ENCODE results near the gene WIPF1.

Gene WIPF1

GRCh38 chr2:174603280-174603679 lies 5.7 kb upstream of the WIPF1 start:
- peak in 39 of 42 donors; percentile 21 to 88 (median 70) for DNase-seq
- intact Hi-C loops (cut with DNase I), result loop anchor here (10.0 kb wide), 1 partner anchor 82 kb away; no protein-coding TSS in a partner anchor

DNA sequence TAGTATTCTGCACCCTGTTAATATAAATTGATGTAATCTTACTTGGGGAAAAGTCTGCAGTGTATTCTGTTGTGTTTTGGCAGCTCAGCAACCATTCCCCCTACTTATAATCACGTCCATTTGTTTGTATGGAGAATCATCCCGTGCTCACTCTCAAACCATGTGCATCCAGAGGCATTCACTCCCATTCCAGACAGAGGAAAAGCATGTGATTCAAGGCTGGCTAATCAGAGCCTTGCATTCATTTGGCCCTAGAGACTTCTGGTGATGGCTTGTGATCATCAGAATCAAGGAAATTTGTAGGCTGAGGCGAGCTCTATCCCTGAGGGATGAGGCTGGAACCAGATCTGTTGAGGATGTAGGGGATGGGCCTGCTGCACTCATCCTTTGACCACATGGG lies 5.1 kb upstream of the WIPF1 start:
- intact Hi-C loops (cut with DNase I), result loop anchor here (10.0 kb wide), 1 partner anchor 82 kb away; no protein-coding TSS in a partner anchor
- no peak for DNase-seq

GRCh38 chr2:174600349-174600748 lies 2.7 kb upstream of the WIPF1 start:
- intact Hi-C loops (cut with DNase I), result loop anchor here (10.0 kb wide), 1 partner anchor 84 kb away; no protein-coding TSS in a partner anchor

DNA sequence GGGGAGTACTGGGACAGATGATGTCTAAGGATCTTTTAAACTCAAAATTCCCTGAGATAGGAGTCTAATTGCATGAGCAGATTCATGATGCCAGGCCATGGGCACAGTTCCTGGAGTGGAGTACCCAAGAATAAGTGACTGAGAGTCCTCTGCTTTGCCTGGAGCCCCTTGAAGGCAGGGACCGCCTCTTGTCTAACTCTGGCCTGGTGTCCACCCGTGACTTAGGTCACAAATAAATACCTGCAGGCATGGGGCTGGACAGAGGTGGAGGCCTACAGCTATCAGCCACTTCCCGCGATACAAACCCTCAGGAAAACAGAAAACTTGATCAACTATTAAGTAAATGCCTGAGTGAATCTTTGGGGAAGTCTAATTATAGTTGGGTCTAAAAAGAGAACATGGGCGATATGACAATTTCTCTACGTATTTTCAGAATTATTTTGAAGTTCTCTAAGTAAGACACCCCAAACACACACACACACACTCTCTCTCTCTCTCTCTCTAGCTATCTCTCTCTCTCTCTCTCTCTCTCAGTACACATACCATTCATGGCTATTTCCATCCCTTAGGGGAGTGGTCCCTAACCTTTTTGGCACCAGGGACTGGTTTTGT lies 1.8 kb upstream of the WIPF1 start:
- no peak for DNase-seq
- intact Hi-C loops (cut with DNase I), result loop anchor here (10.0 kb wide), 1 partner anchor 115 kb away; the partner anchor contains the start of gene GPR155

More at GRCh38 chr2:174600349-174600748, 2.7 kb upstream of the WIPF1 start:
- peak in 1 of 42 donors; percentile 8 for DNase-seq

DNA sequence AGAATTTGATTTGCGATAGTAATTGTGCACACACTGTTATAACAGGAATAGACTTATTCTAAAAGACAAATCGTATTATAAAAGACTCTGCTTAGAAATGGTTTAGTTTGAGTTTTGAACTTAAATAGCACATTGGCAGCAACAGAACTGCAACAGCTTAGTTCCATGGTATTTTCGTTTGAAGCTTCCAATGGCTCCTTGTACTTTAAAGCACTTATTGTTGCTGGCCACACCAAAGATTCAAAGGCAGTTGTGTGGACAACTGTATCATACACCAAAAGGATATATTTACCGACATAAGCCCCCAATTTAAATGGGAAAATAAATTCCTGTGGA lies 627 bp downstream of the WIPF1 start:
- no peak for DNase-seq
- intact Hi-C loops (cut with DNase I), result loop anchor here (10.0 kb wide), 1 partner anchor 112 kb away; the partner anchor contains the start of gene GPR155

DNA sequence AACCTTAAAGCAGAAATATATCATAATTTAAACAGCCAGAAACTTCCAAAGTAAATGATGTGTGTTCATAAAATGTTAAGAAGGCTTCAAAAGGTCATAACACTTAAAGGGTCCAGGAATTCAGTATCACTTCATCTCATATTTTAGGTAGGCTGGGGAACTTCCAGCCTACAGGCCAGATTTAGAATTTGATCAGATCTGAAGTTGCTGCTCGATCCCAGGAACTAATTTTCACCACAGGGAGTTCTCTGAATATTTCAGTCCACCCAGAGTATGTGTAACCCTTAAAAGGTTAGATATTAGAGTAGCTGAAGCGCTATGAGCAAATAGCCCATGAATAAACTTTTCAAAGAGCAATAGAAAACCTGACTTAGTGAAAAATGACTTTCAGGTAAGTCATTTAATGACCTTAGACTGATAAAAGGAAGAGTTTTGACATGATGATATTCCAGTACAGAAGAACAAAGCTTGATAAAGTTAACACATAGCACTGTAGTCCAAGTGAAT lies 1.7 kb downstream of the WIPF1 start:
- intact Hi-C loops (cut with DNase I), result loop anchor here (10.0 kb wide), 1 partner anchor 111 kb away; the partner anchor contains the start of gene GPR155
- DNase-seq, result no peak

- DNase-seq, result no peak
- intact Hi-C loops (cut with DNase I), result loop anchor here (10.0 kb wide), 1 partner anchor 110 kb away; the partner anchor contains the start of gene GPR155
These were observed 2.3 kb downstream of the WIPF1 start for GRCh38 chr2:174595116-174595809.

DNA sequence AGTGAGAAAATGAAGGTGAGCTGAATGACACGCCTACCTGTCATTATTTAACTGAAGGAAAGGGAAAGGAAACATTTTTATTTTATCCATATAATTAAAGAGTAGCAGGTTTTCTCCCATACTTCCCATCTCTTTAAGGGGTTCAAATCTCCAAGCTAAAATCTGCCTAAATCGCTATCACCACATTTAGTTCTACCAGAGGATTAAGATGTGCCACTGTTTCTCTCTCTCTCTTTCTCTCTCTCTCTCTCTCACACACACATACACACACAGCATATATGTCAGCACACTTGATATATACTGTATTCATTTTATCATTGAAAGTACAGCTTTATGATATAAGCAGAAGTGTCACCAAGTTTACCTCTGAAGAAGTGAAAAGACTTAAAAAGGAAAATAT lies 3.1 kb downstream of the WIPF1 start:
- intact Hi-C loops (cut with DNase I), result loop anchor here (10.0 kb wide), 1 partner anchor 110 kb away; the partner anchor contains the start of gene GPR155
- DNase-seq, result no peak

DNA sequence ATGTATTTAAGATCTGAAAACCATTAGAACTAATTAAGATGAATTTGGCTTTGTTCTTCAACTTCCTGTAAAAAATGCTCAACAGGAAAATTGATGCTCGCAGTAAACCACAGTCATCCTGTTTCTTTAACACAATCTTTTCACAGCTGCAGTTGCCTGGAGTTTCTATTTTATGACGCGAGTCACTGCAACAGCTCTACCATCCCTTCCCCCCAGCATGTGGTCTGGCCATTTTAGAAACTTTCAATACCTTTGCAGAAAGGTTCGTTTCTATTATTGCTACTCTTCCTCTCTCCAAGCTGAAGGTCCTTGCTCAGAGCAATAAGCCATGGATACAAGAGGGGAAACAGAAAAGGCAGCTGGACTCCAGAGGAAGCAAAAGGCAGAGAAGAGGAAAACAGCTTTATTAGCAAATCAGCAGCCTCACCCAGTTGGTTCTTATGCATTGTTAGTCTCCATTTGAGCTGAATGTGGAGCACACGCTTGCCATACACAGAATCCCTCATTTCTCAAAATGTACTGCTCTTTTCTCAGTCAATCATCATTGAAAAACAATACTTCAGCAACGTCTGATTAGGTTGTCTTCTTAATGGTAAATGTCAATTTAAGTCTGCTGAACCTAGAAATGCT lies 3.9 kb downstream of the WIPF1 start:
- peak in 8 of 42 donors; percentile 24 to 54 (median 41) for DNase-seq
- intact Hi-C loops (cut with DNase I), result loop anchor here (10.0 kb wide), 1 partner anchor 109 kb away; the partner anchor contains the start of gene GPR155

GRCh38 chr2:174593041-174593440 lies 4.6 kb downstream of the WIPF1 start:
- no peak for DNase-seq
- intact Hi-C loops (cut with DNase I), result loop anchor here (10.0 kb wide), 1 partner anchor 108 kb away; the partner anchor contains the start of gene GPR155

DNA sequence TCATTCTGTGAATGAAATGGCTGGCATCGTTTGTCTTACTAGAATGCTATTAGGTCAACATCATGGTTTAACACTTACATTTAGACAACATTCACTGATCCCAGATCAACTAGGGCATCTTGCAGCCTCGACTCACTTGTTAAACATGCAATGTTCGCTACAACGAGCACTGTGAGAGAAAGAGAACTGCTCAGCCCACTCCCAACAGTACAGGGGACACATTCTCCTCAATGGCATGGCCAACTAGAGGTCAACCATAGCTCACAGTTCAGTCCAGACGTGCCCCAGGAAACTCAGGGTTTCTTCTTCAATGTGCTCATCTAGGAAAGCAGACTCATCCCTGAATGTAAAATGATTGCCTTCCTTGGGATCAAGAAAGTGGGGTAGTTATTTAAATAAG lies 5.9 kb downstream of the WIPF1 start:
- intact Hi-C loops (cut with DNase I), result loop anchor here (10.0 kb wide), 1 partner anchor 107 kb away; the partner anchor contains the start of gene GPR155
- DNase-seq, result no peak

DNA sequence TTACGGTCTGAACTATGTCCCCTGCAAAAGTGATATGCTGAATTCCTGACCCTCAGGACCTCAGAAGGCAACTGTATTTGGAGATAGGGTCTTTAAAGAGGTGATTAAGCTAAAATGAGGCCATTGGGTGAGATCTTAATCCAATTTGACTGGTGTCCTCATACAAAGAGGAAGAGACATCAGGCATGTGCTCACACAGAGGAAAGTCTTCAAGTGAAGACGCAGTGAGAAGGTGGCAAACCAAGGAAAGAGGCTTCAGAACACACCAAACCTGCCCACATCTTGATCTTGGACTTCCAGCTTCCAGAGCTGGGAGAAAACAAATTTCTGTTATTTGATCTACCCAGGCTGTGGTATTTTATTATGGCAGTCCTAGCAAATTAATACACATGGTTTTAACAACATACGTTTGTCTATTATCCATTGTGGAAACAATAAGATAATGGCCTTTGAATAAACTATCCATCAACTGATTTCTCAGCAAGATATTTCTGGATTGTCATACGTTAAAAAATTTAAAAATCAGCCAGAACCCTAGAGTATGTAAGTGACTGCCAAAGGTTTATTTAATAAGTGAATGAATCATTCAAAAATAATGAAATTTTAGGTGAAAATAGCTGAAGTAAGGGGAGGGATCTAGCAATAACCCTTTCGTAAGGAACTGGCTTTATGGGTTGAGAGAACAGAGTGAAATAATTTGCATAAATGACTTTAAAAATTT lies 6.5 kb downstream of the WIPF1 start:
- intact Hi-C loops (cut with DNase I), result loop anchor here (10.0 kb wide), 1 partner anchor 106 kb away; the partner anchor contains the start of gene GPR155

DNA sequence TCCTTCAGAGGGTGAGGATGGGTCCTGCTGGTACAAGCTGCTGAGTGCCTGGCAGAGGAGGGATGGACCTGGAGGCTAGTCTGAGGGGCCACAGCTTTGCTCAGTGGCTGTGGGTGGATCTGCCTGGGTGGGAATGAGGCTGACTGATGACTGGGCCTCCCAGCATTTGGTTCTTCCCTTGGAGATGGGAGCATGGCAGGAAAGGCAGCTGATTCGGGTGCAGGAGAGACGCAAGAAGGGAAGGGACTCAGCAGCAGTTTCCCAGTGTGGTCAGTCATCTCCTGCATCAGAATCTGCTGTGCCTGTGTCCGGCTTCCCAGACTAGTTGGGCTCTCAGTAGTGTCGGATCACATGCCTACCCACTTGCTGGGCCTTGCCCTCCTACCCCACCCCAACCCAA lies 7.3 kb downstream of the WIPF1 start:
- no peak for DNase-seq
- intact Hi-C loops (cut with DNase I), result loop anchor here (10.0 kb wide), 1 partner anchor 106 kb away; the partner anchor contains the start of gene GPR155

More for the DNA sequence above, 6.5 kb downstream of the WIPF1 start:
- no peak for DNase-seq

DNA sequence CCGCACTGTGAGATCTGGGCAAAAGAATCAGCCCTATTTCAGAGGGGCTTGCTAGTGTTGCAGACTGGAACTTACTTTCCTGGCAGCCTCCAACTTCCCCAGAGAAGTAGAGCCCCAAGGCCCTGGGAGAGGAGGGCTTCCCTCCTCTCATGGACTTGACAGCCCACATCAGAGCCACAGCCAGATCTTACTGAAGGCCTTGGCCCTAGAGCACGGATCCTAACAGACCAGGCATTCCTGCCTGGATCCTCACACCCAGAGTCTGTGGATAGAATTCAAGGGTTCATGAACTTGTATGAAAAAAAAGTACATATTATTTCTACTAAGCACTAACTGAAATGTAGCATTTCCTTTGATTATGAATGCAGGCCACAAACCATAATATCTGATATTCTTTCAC lies 8.3 kb downstream of the WIPF1 start:
- intact Hi-C loops (cut with DNase I), result no loop called here
- peak in 1 of 42 donors; percentile 34 for DNase-seq

DNA sequence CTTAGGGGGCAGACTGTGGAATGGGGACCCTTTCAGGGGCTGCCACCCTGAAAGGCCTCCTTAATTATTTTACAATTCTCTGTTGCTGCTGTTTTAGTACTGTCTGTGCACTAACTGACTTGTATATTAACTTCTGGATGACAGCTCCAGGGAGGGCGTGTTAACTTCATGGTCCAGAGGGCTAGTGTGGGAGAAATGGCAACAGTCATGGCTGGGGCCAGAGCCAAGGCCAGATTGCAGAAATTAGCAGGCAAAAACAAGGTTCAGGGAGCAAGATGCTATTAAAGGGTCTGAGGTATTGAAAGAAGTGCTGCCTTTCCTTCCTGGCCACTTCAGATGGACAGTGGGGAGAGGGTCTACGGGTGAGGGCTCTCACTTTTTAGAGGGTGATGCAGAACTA lies 9.1 kb downstream of the WIPF1 start:
- peak in 1 of 42 donors; percentile 21 for DNase-seq

GRCh38 chr2:174587579-174587978 lies 10.0 kb downstream of the WIPF1 start:
- peak in 1 of 42 donors; percentile 31 for DNase-seq
- intact Hi-C loops (cut with DNase I), result no loop called here

More for the DNA sequence above, 9.1 kb downstream of the WIPF1 start:
- intact Hi-C loops (cut with DNase I), result no loop called here

GRCh38 chr2:174586418-174587295 lies 10.9 kb downstream of the WIPF1 start:
- intact Hi-C loops (cut with DNase I), result no loop called here
- DNase-seq, result peak in 1 of 42 donors; percentile 29
